GM12892 (cell line): ENCODE data around the gene LHX2.

Experiments
- POLR2A ChIP-seq: IDR thresholded peaks from 2 replicates; pipeline ENCODE4 v1.6.1; 2011; ENCODE audit warnings: low read depth, low read length, control low read depth
- POLR2AphosphoS5 ChIP-seq: IDR thresholded peaks from 2 replicates; pipeline ENCODE4 v1.6.1; 2011; ENCODE audit warnings: low read depth, low read length, control low read depth
- TAF1 ChIP-seq: IDR thresholded peaks from 2 replicates; pipeline ENCODE4 v1.6.1; 2011; ENCODE audit warnings: low read depth, mild to moderate bottlenecking, control low read depth, low read length, borderline replicate concordance

GRCh38 chr9:123964761-123965160 is 46.8 kb upstream of the LHX2 start:
- TF ChIP-seq POLR2A (no peak), POLR2AphosphoS5 (no peak), TAF1 (no peak)
